Loucy (cell line): Measurements from ENCODE around the gene LINGO3.

ENCODE experiments used
- H2AFZ ChIP-seq: fragments of 200-600 bp; sonication (generic); 2 replicates; pipeline ENCODE4 v1.6.0; 2016; ENCODE audit warnings: antibody characterized with exemption, mild to moderate bottlenecking, low read length, moderate library complexity
- H3F3A ChIP-seq: fragments of 200-600 bp; 2 replicates; pipeline ENCODE4 v1.6.0; 2016; ENCODE audit warnings: antibody characterized with exemption, low read depth, mild to moderate bottlenecking
- H3K27me3 ChIP-seq: fragments of 200-600 bp; sonication (generic); 2 replicates; pipeline ENCODE4 v1.6.1; 2014; ENCODE audit warnings: low read length, mild to moderate bottlenecking; ENCODE audit not compliant: insufficient read depth, poor library complexity, severe bottlenecking
- H3K36me3 ChIP-seq: fragments of 200-600 bp; sonication (generic); 2 replicates; pipeline ENCODE4 v1.6.1; 2016; ENCODE audit warnings: low read length; ENCODE audit not compliant: insufficient read depth
- H3K4me1 ChIP-seq: fragments of 200-600 bp; sonication (generic); 2 replicates; pipeline ENCODE4 v1.5.1; 2014; ENCODE audit warnings: low read length, mild to moderate bottlenecking; ENCODE audit not compliant: insufficient read depth, poor library complexity, severe bottlenecking
- H3K4me2 ChIP-seq: fragments of 200-600 bp; sonication (generic); 2 replicates; pipeline ENCODE4 v1.6.0; 2014; ENCODE audit warnings: antibody characterized with exemption, low read length, low read depth, mild to moderate bottlenecking; ENCODE audit not compliant: poor library complexity, severe bottlenecking
- H3K4me3 ChIP-seq: fragments of 200-600 bp; sonication (generic); 2 replicates; pipeline ENCODE4 v1.5.1; 2014; ENCODE audit warnings: low read length, mild to moderate bottlenecking, mixed read lengths; ENCODE audit not compliant: poor library complexity, severe bottlenecking
- H3K79me2 ChIP-seq: fragments of 200-600 bp; sonication (generic); 2 replicates; pipeline ENCODE4 v1.6.1; 2014; ENCODE audit warnings: low read length; ENCODE audit not compliant: insufficient read depth
- H3K9ac ChIP-seq: fragments of 200-600 bp; sonication (generic); 2 replicates; pipeline ENCODE4 v1.6.0; 2014; ENCODE audit warnings: mild to moderate bottlenecking, low read depth, low read length, moderate library complexity; ENCODE audit not compliant: poor library complexity, severe bottlenecking
- H3K9me2 ChIP-seq: fragments of 200-600 bp; sonication (generic); replicated peaks from 2 replicates; pipeline ENCODE4 v1.6.1; 2016; ENCODE audit warnings: low read depth, low read length, mixed read lengths
- H3K9me3 ChIP-seq: fragments of 200-600 bp; sonication (generic); 2 replicates; pipeline ENCODE4 v1.6.1; 2014; ENCODE audit warnings: mild to moderate bottlenecking, antibody characterized with exemption, low read length, low read depth; ENCODE audit not compliant: insufficient read depth
- H4K20me1 ChIP-seq: fragments of 200-600 bp; sonication (generic); 2 replicates; pipeline ENCODE4 v1.6.0; 2014; ENCODE audit warnings: antibody characterized with exemption, low read length, mild to moderate bottlenecking; ENCODE audit not compliant: insufficient read depth, poor library complexity, severe bottlenecking
- EZH2phosphoT487 ChIP-seq: fragments of 200-600 bp; IDR thresholded peaks from 2 replicates; pipeline ENCODE4 v1.6.1; 2018; ENCODE audit warnings: antibody characterized with exemption, mild to moderate bottlenecking, moderate library complexity, borderline replicate concordance
- TF ChIP-seq, protein P1 (sequence below): fragments of 200-600 bp; sonication (generic); conservative IDR thresholded peaks from 2 replicates; pipeline ENCODE4 v1.5.1; 2014; ENCODE audit warnings: mild to moderate bottlenecking, antibody characterized with exemption, low read length

Gene LINGO3

DNA sequence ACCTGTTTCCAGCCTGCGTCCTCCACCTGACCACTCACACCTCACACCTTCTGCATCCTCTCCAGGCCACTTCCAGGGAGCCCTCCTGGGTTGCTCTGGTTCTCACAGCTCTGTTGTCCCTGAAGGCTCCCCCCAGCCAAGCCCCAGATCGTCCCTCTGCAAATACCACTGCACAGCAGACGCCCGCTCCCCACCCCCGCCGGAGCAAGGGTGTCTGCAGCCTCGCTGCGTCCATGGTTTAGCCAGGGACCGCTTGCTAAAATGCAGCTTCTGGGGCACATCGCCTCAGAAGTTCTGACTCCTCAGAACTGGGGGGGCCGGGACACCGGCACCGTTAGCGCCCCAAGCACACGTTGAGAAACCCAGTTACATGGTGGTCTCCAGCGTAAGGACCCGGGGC is 983 bp downstream of the LINGO3 start:
- no peaks in the 10 kb centered on the region for H3K79me2 ChIP-seq
- H3K4me2 ChIP-seq = no peak overlapping the region
- no peak overlapping the region for H3K4me3 ChIP-seq
- no peak for TF ChIP-seq EZH2phosphoT487
- TF ChIP-seq, protein P1, sequence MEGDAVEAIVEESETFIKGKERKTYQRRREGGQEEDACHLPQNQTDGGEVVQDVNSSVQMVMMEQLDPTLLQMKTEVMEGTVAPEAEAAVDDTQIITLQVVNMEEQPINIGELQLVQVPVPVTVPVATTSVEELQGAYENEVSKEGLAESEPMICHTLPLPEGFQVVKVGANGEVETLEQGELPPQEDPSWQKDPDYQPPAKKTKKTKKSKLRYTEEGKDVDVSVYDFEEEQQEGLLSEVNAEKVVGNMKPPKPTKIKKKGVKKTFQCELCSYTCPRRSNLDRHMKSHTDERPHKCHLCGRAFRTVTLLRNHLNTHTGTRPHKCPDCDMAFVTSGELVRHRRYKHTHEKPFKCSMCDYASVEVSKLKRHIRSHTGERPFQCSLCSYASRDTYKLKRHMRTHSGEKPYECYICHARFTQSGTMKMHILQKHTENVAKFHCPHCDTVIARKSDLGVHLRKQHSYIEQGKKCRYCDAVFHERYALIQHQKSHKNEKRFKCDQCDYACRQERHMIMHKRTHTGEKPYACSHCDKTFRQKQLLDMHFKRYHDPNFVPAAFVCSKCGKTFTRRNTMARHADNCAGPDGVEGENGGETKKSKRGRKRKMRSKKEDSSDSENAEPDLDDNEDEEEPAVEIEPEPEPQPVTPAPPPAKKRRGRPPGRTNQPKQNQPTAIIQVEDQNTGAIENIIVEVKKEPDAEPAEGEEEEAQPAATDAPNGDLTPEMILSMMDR = no peak
- H3K9me2 ChIP-seq = no peaks in the 10 kb centered on the region
- H2AFZ ChIP-seq = no peak overlapping the region
- no peaks in the 10 kb centered on the region for H3F3A ChIP-seq
- no peaks in the 10 kb centered on the region for H3K9me3 ChIP-seq
- H3K9ac ChIP-seq = no peak overlapping the region
- H4K20me1 ChIP-seq = no peaks in the 10 kb centered on the region
- H3K36me3 ChIP-seq = no peaks in the 10 kb centered on the region
- no peaks in the 10 kb centered on the region for H3K27me3 ChIP-seq
- H3K4me1 ChIP-seq = no peaks in the 10 kb centered on the region

DNA sequence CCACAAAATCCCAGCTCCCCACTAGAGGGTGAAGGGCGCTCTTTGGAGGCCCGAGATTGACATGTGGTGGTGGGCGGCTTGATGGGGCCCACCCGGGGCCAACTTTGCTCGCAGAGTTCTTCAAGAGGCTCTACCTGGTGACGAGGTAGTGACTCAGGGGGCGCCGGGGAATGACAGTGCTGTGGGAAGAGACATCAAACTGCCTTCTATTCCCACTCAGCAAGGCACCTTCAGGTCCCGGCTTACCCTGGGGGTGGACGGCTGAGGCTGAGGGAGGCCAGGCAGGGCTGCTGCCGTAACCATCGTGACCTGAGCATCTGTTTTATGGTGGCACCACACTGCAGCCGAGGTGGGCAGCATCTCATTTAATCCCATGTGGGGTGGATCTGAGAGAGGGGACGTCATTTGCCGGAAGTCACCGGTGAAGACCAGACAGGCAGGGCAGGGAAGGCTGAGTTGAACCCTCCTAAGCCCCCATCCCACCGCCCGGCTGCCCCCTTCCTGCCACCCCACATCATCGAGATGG is 1.6 kb downstream of the LINGO3 start:
- Histone ChIP-seq H3K36me3 (no peaks in the 10 kb centered on the region), H3F3A (no peaks in the 10 kb centered on the region), H3K4me3 (no peak overlapping the region), H3K9me3 (no peaks in the 10 kb centered on the region), H3K4me2 (no peak overlapping the region), H3K9ac (no peak overlapping the region), H3K27me3 (no peaks in the 10 kb centered on the region), H3K9me2 (no peaks in the 10 kb centered on the region), H4K20me1 (no peaks in the 10 kb centered on the region), H3K4me1 (no peaks in the 10 kb centered on the region), H2AFZ (no peak overlapping the region), H3K79me2 (no peaks in the 10 kb centered on the region)
- TF ChIP-seq, protein P1 = no peak
- no peak for TF ChIP-seq EZH2phosphoT487

DNA sequence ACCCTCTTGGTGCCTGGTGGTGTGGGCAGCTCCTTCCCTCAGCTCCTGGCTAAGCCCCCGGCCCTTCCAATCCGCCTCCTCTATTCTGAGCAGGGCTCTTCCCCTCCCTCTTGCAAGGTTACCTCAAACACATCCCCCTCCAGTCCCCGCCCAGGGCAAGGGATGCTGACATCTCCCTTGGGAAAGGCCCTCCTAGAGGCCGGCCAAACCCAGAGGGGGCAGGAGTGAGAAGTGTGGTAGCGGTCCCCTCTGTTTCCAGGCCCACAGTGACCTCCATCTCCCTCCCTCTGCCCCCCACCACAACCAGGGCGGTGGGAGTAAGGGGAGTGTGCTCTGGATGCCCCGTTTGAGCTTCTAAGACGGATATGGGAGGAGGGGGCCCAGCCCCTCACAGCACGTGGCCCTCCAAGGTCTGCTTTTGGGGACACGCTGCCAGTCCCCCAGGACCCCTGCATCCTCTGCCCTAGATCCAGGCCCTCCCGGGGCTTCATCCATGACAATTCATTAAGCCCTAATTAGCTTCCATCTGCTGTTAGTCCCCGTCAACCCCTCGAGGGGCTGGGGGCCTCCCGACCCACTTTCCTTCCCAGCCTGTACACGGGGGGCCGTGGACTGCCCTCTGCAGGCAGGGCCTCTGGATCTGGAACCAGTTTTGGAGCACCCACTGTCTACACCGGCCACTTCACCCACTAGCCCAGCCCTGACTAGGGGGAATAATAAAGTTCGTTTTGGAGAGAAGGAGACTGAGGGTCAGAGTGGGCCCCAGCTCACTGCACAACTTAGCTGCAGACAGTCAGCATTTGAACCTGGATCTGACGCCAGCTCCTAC is 2.3 kb downstream of the LINGO3 start:
- H4K20me1 ChIP-seq = no peaks in the 10 kb centered on the region
- no peak overlapping the region for H2AFZ ChIP-seq
- H3K9me2 ChIP-seq = no peaks in the 10 kb centered on the region
- no peaks in the 10 kb centered on the region for H3K4me1 ChIP-seq
- no peaks in the 10 kb centered on the region for H3K36me3 ChIP-seq
- H3K79me2 ChIP-seq = no peaks in the 10 kb centered on the region
- TF ChIP-seq, protein P1 = no peak
- no peak for TF ChIP-seq EZH2phosphoT487
- H3K9me3 ChIP-seq = no peaks in the 10 kb centered on the region
- H3K27me3 ChIP-seq = no peaks in the 10 kb centered on the region
- no peak overlapping the region for H3K9ac ChIP-seq
- no peak overlapping the region for H3K4me2 ChIP-seq
- no peak overlapping the region for H3K4me3 ChIP-seq
- no peaks in the 10 kb centered on the region for H3F3A ChIP-seq
